ENCODE results near the gene SRSF4. TPM values are rescaled to one million over a fixed set of nuclear protein-coding genes. Genes with fewer than 3 reads are reported as not detected.
"Not testable (repeated sequence)": the region's sequence is repeated elsewhere in the genome, so short reads cannot be mapped to it uniquely, and the experiment has no call there.

SRSF4 gene
- total RNA-seq, 1 donor, result 27.9 TPM

GRCh38 chr1:29225361-29225760, 43.7 kb upstream of the SRSF4 start:
- H4K20me1 ChIP-seq (ENCODE audit: insufficient read depth, low read length), result peaks cover 6% of the 10 kb centered on the region
- no peak overlapping the region for H3K27ac ChIP-seq (ENCODE audit: low read depth, low read length)
- no peaks in the 10 kb centered on the region for H3K27me3 ChIP-seq (ENCODE audit: insufficient read depth, low read length)
- peaks cover 23% of the 10 kb centered on the region for H3K79me2 ChIP-seq (ENCODE audit: insufficient read depth, low read length)
- no peak overlapping the region for H2AFZ ChIP-seq (ENCODE audit: low read length)
- TF ChIP-seq CTCF (IDR thresholded peaks at IDR 0.05; ENCODE audit: extremely low read depth, low read depth, low read length), result no peak
- H3K4me3 ChIP-seq (ENCODE audit: insufficient read depth, low read length), result no peak overlapping the region
- H3K4me2 ChIP-seq (ENCODE audit: insufficient read depth, low read length), result no peak overlapping the region
- DNase-seq (ENCODE audit: insufficient read length, low spot score, missing footprints), result no peak
- peaks cover 13% of the 10 kb centered on the region for H3K36me3 ChIP-seq (ENCODE audit: insufficient read depth, low read length)
- peaks cover 10% of the 10 kb centered on the region for H3K4me1 ChIP-seq (ENCODE audit: insufficient read depth, low read length)
- no peaks in the 10 kb centered on the region for H3K9me3 ChIP-seq (ENCODE audit: low read depth, low read length)

GRCh38 chr1:29224356-29224837, 42.7 kb upstream of the SRSF4 start:
- Histone ChIP-seq H4K20me1 (ENCODE audit: insufficient read depth, low read length) (peaks cover 6% of the 10 kb centered on the region), H3K4me3 (ENCODE audit: insufficient read depth, low read length) (no peak overlapping the region), H3K4me1 (ENCODE audit: insufficient read depth, low read length) (peaks cover under 1% of the 10 kb centered on the region), H3K79me2 (ENCODE audit: insufficient read depth, low read length) (peaks cover 14% of the 10 kb centered on the region), H3K9me3 (ENCODE audit: low read depth, low read length) (no peaks in the 10 kb centered on the region), H3K4me2 (ENCODE audit: insufficient read depth, low read length) (no peak overlapping the region), H3K27me3 (ENCODE audit: insufficient read depth, low read length) (no peaks in the 10 kb centered on the region), H2AFZ (ENCODE audit: low read length) (no peak overlapping the region), H3K27ac (ENCODE audit: low read depth, low read length) (no peak overlapping the region), H3K36me3 (ENCODE audit: insufficient read depth, low read length) (peaks cover 13% of the 10 kb centered on the region)
- no peak for DNase-seq (ENCODE audit: insufficient read length, low spot score, missing footprints)
- TF ChIP-seq CTCF (IDR thresholded peaks at IDR 0.05; ENCODE audit: extremely low read depth, low read depth, low read length), result no peak

GRCh38 chr1:29223521-29223920, 41.8 kb upstream of the SRSF4 start:
- no peak for DNase-seq (ENCODE audit: insufficient read length, low spot score, missing footprints)
- no peaks in the 10 kb centered on the region for H3K9me3 ChIP-seq (ENCODE audit: low read depth, low read length)
- TF ChIP-seq CTCF (IDR thresholded peaks at IDR 0.05; ENCODE audit: extremely low read depth, low read depth, low read length), result no peak
- H2AFZ ChIP-seq (ENCODE audit: low read length), result no peak overlapping the region
- H4K20me1 ChIP-seq (ENCODE audit: insufficient read depth, low read length), result peaks cover 6% of the 10 kb centered on the region
- H3K36me3 ChIP-seq (ENCODE audit: insufficient read depth, low read length), result peaks cover 13% of the 10 kb centered on the region
- peaks cover 9% of the 10 kb centered on the region for H3K79me2 ChIP-seq (ENCODE audit: insufficient read depth, low read length)
- peaks cover 3% of the 10 kb centered on the region for H3K4me1 ChIP-seq (ENCODE audit: insufficient read depth, low read length)
- no peaks in the 10 kb centered on the region for H3K27me3 ChIP-seq (ENCODE audit: insufficient read depth, low read length)
- H3K4me2 ChIP-seq (ENCODE audit: insufficient read depth, low read length), result no peak overlapping the region
- H3K27ac ChIP-seq (ENCODE audit: low read depth, low read length), result no peak overlapping the region
- H3K4me3 ChIP-seq (ENCODE audit: insufficient read depth, low read length), result no peak overlapping the region

GRCh38 chr1:29222686-29223085, 41.0 kb upstream of the SRSF4 start:
- Histone ChIP-seq H3K4me1 (ENCODE audit: insufficient read depth, low read length) (peaks cover 12% of the 10 kb centered on the region), H3K9me3 (ENCODE audit: low read depth, low read length) (no peaks in the 10 kb centered on the region), H3K4me3 (ENCODE audit: insufficient read depth, low read length) (no peak overlapping the region), H4K20me1 (ENCODE audit: insufficient read depth, low read length) (peaks cover 6% of the 10 kb centered on the region), H3K4me2 (ENCODE audit: insufficient read depth, low read length) (no peak overlapping the region), H3K27ac (ENCODE audit: low read depth, low read length) (no peak overlapping the region), H2AFZ (ENCODE audit: low read length) (no peak overlapping the region), H3K79me2 (ENCODE audit: insufficient read depth, low read length) (peaks cover 7% of the 10 kb centered on the region), H3K36me3 (ENCODE audit: insufficient read depth, low read length) (peaks cover 13% of the 10 kb centered on the region), H3K27me3 (ENCODE audit: insufficient read depth, low read length) (no peaks in the 10 kb centered on the region)
- DNase-seq (ENCODE audit: insufficient read length, low spot score, missing footprints), result no peak
- no peak for TF ChIP-seq CTCF (IDR thresholded peaks at IDR 0.05; ENCODE audit: extremely low read depth, low read depth, low read length)

- not testable (repeated sequence) for H3K27me3 ChIP-seq (ENCODE audit: insufficient read depth, low read length); H3K27ac ChIP-seq (ENCODE audit: low read depth, low read length); DNase-seq (ENCODE audit: insufficient read length, low spot score, missing footprints); H2AFZ ChIP-seq (ENCODE audit: low read length); H3K4me2 ChIP-seq (ENCODE audit: insufficient read depth, low read length); H3K79me2 ChIP-seq (ENCODE audit: insufficient read depth, low read length); H3K4me3 ChIP-seq (ENCODE audit: insufficient read depth, low read length); H3K9me3 ChIP-seq (ENCODE audit: low read depth, low read length); H4K20me1 ChIP-seq (ENCODE audit: insufficient read depth, low read length)
- peaks cover 16% of the 10 kb centered on the region for H3K4me1 ChIP-seq (ENCODE audit: insufficient read depth, low read length)
- H3K36me3 ChIP-seq (ENCODE audit: insufficient read depth, low read length), result peaks cover 13% of the 10 kb centered on the region
Observed at GRCh38 chr1:29222260-29222659, 40.6 kb upstream of the SRSF4 start.

Measured in osteoblast (primary cell).